ENCODE results near the gene DOCK2. TPM values are rescaled to one million over a fixed set of nuclear protein-coding genes. Genes with fewer than 3 reads are reported as not detected.

The DOCK2 gene
- total RNA-seq, 1 donor: 6.2 TPM

GRCh38 chr5:170132269-170132975 is 495.3 kb downstream of the DOCK2 start:
- Histone ChIP-seq H4K20me1 (ENCODE audit: insufficient read depth, low read length) (no peaks in the 10 kb centered on the region), H3K36me3 (ENCODE audit: insufficient read depth, low read length) (no peaks in the 10 kb centered on the region), H3K4me2 (ENCODE audit: insufficient read depth, low read length) (peak overlapping the region; percentile 8), H3K4me3 (ENCODE audit: insufficient read depth, low read length) (no peak overlapping the region), H3K9me3 (ENCODE audit: low read depth, low read length) (no peaks in the 10 kb centered on the region), H3K79me2 (ENCODE audit: insufficient read depth, low read length) (no peaks in the 10 kb centered on the region), H2AFZ (ENCODE audit: low read length) (peak overlapping the region; percentile 10), H3K4me1 (ENCODE audit: insufficient read depth, low read length) (peaks cover 21% of the 10 kb centered on the region), H3K27ac (ENCODE audit: low read depth, low read length) (no peak overlapping the region), H3K27me3 (ENCODE audit: insufficient read depth, low read length) (no peaks in the 10 kb centered on the region)
- DNase-seq (ENCODE audit: insufficient read length, low spot score, missing footprints): peak; percentile 90
- no peak for TF ChIP-seq CTCF (IDR thresholded peaks at IDR 0.05; ENCODE audit: extremely low read depth, low read depth, low read length)

Small RNA genes within 50 kb of the gene (small RNA-seq; reads per million reads assigned to genes)
- not detected for gene MIR378E

Other genes with a start within 250 kb of the DOCK2 start
- 10.9 and 14.7 TPM in 2 replicates for gene SPDL1, start 53.5 kb upstream of the DOCK2 start, total RNA-seq